ENCODE data around the gene SDF2L1.

Gene SDF2L1

GRCh38 chr22:21622011-21622918, 19.8 kb upstream of the SDF2L1 start:
- DNase-seq, result no peak

- DNase-seq, result peak; percentile 68
Observed at GRCh38 chr22:21622919-21623647, 19.0 kb upstream of the SDF2L1 start.

- peak; percentile 33 for DNase-seq
Observed at GRCh38 chr22:21623648-21623970, 18.5 kb upstream of the SDF2L1 start.

GRCh38 chr22:21624120-21624879, 17.8 kb upstream of the SDF2L1 start:
- peak; percentile 31 for DNase-seq

GRCh38 chr22:21624880-21625791, 17.0 kb upstream of the SDF2L1 start:
- DNase-seq, result no peak

GRCh38 chr22:21626073-21626734, 15.9 kb upstream of the SDF2L1 start:
- DNase-seq, result no peak

GRCh38 chr22:21626735-21627469, 15.2 kb upstream of the SDF2L1 start:
- peak; percentile 90 for DNase-seq

- DNase-seq, result no peak
Observed at GRCh38 chr22:21628386-21629254, 13.5 kb upstream of the SDF2L1 start.

GRCh38 chr22:21629255-21630149, 12.6 kb upstream of the SDF2L1 start, which contains the start of gene YDJC:
Gene YDJC, minus strand, starts transcription at chr22:21630022. Its CDS starts 8 bp downstream, at chr22:21630014.
- DNase-seq, result peak; percentile 87

GRCh38 chr22:21631025-21631424, 11.1 kb upstream of the SDF2L1 start:
- DNase-seq, result no peak

- DNase-seq, result no peak
Observed at GRCh38 chr22:21632237-21632895, 9.7 kb upstream of the SDF2L1 start, which contains the start of gene CCDC116. Gene CCDC116, plus strand, starts transcription at chr22:21632760. Its CDS starts 422 bp downstream, at chr22:21633182.

GRCh38 chr22:21632931-21633330, 9.2 kb upstream of the SDF2L1 start:
- DNase-seq, result no peak

GRCh38 chr22:21633481-21633880, 8.6 kb upstream of the SDF2L1 start:
- no peak for DNase-seq

GRCh38 chr22:21634081-21634480, 8.0 kb upstream of the SDF2L1 start:
- DNase-seq, result no peak

- DNase-seq, result no peak
Observed at GRCh38 chr22:21634844-21635243, 7.3 kb upstream of the SDF2L1 start.

GRCh38 chr22:21635771-21636510, 6.2 kb upstream of the SDF2L1 start:
- no peak for DNase-seq

- DNase-seq, result no peak
Observed at GRCh38 chr22:21636629-21637218, 5.4 kb upstream of the SDF2L1 start.
